Smooth muscle cell of the brain vasculature (primary cell): Measurements from ENCODE around the gene ARAP2.

ENCODE experiments used
- DNase-seq: peaks from one replicate; pipeline ENCODE4 v3.0.0-alpha.2; 2012; ENCODE audit warnings: low read depth, low spot score

The ARAP2 gene

DNA sequence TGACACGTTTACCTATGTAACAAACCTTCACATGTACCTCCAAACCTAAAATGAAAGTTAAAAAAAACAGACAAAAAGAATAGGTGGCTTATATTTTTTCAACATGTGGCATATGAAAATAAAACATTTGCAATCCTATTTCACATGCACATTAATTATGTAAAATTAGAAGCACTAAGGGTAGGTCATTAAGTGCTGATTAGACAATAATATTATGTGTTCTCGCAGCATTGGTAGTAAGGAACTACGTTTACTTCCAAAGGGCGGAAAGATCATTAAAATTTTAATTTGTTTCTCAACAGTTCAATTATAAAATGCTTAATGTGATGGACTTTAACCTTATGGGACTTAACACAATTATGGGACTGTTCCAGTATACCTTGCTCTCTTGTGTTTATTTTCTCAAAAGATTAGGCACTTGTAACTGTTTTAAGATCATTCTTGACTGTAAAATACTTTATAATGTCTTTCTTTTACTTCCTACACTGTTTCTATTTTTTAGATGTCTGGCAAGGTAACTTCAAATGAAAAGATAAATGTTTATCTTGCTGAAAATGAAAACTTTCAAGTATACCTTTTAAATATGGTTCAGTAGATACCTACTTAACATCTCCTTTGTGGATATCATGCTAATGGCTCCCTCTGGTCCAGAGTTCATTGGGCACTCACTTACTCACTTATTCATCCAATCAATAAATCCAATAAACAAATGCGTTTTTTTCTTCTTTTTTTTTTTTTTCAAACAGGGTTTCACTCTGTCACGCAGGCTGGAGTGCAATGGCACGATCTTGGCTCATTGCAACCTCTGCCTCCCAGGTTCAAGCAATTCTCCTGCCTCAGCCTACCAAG is 202.0 kb downstream of the ARAP2 start:
- no peak for DNase-seq

DNA sequence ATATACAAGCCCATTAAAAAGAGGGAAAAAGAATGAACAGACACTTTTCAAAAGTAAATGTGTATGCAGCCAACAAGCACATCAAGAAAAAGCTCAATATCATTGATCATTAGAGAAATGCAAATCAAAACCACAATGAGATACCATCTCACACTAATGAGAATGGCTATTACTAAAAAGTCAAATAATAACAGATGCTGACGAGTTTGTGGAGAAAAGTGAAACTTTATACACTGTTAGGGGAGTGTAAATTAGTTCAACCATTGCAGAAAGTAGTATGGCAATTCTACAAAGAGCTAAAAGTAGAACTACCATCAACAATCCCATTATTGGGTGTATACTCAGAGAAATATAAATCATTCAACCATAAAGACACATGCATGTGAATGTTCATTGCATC is 203.0 kb downstream of the ARAP2 start:
- DNase-seq = no peak

DNA sequence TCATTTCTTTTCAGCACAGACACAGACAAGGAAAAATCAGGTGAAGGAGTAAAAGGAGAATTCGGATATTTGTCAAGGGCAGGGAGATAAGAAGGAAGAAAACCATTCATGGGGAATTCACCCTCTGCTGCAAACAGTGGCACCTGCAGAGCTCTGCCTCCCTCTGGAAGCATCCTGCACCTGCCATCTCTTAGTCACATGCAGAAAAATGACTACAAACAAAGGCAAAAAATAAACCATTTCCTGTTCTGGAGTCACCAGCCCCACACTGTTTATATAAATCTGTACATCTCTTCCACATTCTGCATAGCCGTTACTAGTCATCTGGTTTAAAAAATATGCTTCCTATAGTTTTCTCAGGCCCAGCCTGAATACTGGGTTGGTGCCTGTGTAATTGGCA is 205.3 kb downstream of the ARAP2 start:
- no peak for DNase-seq

DNA sequence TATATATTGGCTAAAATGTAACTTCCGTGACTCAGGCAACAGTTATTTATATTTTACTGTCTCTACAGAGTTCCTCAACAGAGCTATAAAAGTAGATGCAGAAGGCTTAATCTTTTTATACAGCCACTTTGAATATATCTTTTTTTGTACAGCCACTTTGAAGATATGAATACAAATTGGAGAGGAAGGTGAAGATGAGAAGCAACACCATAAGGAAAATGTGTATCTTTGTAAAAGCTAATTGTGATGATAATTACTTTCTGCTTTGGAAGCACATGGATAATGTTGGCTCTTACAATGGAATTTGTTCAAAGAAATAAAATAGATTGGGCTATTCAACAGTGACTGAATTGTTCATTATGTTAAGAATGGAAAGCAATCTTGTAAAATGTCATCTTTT is 205.8 kb downstream of the ARAP2 start:
- no peak for DNase-seq

DNA sequence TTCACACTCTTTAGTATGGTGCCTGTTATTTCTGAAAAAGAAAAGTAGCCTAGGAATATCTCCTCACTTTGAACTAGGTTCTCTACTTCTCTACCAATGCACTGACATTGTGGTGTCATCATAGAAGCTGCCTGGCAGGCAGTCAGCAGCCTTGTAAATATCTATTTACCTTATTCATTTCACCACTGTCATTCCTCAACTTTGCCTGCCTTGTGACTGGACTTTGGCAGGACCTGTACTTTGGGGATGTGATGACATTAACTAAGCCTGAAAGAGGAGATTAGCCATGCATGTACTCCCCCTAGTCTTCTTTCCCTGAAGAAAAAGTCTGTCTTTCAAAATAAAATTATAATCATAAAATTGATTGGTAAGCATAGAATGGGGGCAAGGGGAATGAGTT is 207.2 kb downstream of the ARAP2 start:
- no peak for DNase-seq

DNA sequence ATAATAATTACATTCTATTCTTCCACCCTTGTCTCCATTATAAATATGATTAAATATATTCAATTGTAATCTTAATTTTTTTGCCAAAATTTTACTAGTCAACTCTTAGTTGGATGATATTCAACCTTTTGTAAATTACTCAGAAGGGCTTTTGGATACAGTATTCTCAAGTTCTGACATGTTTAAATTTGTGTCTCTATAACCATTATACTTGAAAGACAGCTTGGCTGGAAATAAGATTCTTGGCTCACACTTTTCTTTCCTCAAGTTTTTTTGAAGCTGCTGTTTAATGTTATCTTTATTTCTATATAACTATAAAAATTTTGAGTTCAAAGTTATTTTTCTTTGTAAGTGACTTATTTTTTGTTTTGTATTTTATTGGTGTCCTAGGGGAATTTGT is 214.4 kb downstream of the ARAP2 start:
- no peak for DNase-seq

DNA sequence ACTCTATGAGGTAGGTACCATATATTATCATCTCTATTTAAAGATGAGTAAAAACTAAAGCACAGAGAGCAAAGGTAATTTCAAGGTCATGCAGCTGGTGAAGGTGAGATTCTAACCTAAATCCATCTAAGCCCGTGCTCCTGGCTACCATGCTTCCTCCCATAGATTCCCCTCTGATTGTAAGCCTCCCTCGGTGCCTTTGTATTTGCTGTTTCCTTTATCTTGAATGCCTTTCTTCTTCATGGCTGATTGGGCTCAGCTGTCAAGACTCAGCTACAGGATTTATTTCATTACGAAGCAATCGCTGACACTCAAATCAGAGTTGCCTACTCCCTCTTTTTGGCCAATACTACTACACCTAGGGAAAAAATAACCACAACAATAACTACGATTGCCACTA is 217.1 kb downstream of the ARAP2 start:
- DNase-seq = no peak

DNA sequence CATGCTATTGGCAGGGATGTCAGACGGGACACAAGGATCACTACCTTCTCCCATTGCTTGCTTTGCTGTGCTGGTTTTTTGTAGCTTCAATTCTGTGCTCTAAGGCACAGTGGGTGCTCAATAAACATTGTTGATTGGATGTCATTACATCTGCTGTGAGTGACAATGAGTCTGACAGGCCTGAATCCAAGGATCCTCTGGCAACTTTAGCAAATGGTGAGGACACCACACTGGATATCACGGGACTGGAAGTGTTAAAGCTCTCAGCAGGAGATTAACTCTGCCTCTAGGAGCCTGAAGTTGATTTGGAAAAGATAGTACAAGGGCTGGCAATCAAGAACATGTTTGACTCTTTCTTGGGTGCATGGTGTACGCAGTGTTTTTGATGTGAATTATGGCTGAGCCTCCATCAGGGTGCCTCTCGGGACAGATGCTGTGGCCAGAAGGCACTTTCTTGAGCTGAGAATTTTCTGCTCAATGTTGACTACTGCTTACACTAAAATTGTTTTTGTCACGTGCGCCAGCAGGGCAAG is 217.9 kb downstream of the ARAP2 start:
- no peak for DNase-seq

DNA sequence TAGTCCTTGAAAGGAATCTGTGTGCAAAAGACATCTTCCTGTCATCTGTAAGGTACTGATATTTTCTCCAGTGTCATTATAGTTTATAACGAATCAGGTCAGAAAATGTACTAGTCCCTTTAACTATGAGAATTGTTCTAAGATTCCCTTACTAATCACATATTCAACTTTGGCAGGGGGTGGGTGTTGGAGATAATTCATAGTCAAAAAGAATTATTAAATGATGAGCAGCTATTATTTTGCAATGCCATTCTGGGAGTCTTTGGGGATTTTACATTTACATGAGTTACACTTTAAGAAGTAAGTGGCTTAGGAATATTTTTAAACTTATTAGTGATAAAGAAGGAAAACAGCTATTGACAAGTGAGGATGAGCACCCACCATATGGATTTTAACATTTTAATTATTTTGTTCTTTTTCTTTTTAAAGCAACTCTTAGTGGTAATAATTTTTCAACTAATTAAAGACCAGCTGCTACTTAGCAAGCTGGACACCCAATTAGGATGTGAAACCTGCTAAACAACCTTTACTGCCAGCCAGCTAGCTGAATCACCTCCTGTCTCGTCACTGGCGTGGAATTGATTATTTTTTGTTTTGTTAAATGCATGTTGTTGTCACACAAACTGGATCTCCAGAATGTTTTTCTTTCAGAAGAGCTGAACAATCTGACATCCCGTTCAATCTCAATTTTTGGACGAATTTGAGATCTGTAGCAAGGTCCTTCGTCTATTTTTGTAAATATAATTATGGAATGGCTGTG is 219.2 kb downstream of the ARAP2 start:
- no peak for DNase-seq

DNA sequence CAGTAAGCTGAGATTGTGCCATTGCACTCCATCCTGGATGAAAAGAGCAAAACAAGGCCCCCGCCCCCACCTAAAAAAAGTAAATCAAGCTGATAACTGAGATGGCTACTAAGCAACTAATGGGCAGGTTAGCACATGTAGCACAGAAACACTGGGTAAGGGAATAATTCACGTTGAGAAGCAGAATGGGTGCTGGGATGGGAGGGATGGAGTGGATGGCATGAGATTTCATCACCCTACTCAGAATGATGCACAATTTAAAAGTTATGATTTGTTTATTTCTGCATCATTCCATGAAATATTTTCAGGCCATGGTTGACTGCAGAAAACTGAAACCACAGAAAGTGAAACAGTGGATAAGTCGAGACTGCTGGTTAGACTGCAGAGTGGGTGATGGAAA is 224.0 kb downstream of the ARAP2 start:
- DNase-seq = no peak
